Ovary (tissue), 3 donors: ENCODE data around the gene MC1R.

Experiments used
- CTCF ChIP-seq, 3 donors: fragments of 450-650 bp in 2 of 3; fragments of 200-600 bp in 1 of 3; IDR thresholded peaks; one replicate each; pipeline versions ENCODE4 v1.5.1 to v1.8.0; 2016 to 2022; ENCODE audit warnings: antibody characterized with exemption in 3 of 3, mild to moderate bottlenecking in 1 of 3
- EP300 ChIP-seq: sonication (generic); formaldehyde crosslinking; IDR thresholded peaks from one replicate; pipeline ENCODE4 v1.6.1; 2017; ENCODE audit warnings: antibody characterized with exemption
- POLR2A ChIP-seq: fragments of 450-650 bp; IDR thresholded peaks from one replicate; pipeline ENCODE4 v1.6.1; 2017; ENCODE audit warnings: antibody characterized with exemption, mild to moderate bottlenecking, moderate library complexity
- donor health status: DM: no; HTN: no; CAD: no.

DNA sequence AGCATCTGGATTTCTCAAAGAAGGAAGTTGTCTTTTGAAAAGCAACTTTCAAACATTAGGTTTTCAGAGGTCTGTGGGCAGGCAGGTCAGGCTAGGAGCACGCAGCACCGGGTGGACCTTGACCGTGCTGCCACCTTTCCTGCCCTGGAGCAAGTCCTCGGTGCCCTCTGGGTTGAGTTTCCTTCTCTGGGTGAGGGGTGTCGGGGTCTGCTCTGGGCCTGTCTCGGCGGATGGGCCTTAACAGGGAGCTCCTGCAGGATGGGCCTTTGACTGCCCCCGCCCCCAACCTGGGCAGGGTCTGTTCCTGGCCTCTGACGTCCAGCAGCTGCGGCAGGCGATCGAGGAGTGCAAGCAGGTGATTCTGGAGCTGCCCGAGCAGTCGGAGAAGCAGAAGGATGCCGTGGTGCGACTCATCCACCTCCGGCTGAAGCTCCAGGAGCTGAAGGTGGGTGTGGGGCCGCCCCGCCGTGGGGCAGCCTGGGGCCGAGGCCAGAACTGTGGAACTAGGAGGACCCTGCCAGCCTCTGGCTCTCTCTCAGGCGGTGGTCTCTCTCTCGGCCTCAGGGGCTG lies 38.6 kb downstream of the MC1R start:
- no peak for TF ChIP-seq CTCF (IDR thresholded peaks at IDR 0.05)
- TF ChIP-seq POLR2A: no peak
- TF ChIP-seq EP300: no peak
